Liver (tissue), 9 donors: ENCODE measurements around the gene KRTAP4-5. TPM values are rescaled to one million over a fixed set of nuclear protein-coding genes. Genes with fewer than 3 reads are reported as not detected.

Experiments
- DNase-seq: peaks from one replicate; pipeline ENCODE4 v3.0.0-alpha.2; 2017; ENCODE audit warnings: low spot score
- H3K27ac ChIP-seq, 2 donors: one replicate each; pipeline ENCODE4 v1.7.0; 2013; ENCODE audit warnings: inconsistent platforms in 2 of 2, low read length in 2 of 2, control low read depth in 1 of 2, low read depth in 1 of 2, mild to moderate bottlenecking in 1 of 2
- H3K27me3 ChIP-seq, 4 donors: one replicate each; pipeline versions ENCODE4 v1.6.1 to v1.7.0; 2013; ENCODE audit warnings: low read length in 3 of 4, inconsistent platforms in 1 of 4, mild to moderate bottlenecking in 1 of 4, moderate library complexity in 1 of 4; ENCODE audit not compliant: control insufficient read depth in 4 of 4, insufficient read depth in 4 of 4
- H3K36me3 ChIP-seq, 4 donors: one replicate each; pipeline versions ENCODE4 v1.6.1 to v1.7.0; 2013; ENCODE audit warnings: low read length in 3 of 4, mild to moderate bottlenecking in 3 of 4, low read depth in 1 of 4, moderate library complexity in 1 of 4; ENCODE audit not compliant: control insufficient read depth in 4 of 4, insufficient read depth in 3 of 4
- H3K4me1 ChIP-seq, 4 donors: one replicate each; pipeline versions ENCODE4 v1.6.1 to v1.7.0; 2013; ENCODE audit warnings: low read length in 3 of 4, mild to moderate bottlenecking in 3 of 4, moderate library complexity in 1 of 4; ENCODE audit not compliant: control insufficient read depth in 4 of 4, insufficient read depth in 4 of 4
- H3K4me3 ChIP-seq, 3 donors: one replicate each; pipeline versions ENCODE4 v1.6.1 to v1.7.0; 2013; ENCODE audit warnings: low read length in 3 of 3, control low read depth in 1 of 3, low read depth in 1 of 3, mild to moderate bottlenecking in 1 of 3
- H3K9ac ChIP-seq, 2 donors: one replicate each; pipeline ENCODE4 v1.7.0; 2013; ENCODE audit warnings: low read length in 2 of 2, mild to moderate bottlenecking in 2 of 2, moderate library complexity in 2 of 2, control low read depth in 1 of 2, low read depth in 1 of 2
- H3K9me3 ChIP-seq, 4 donors: one replicate each; pipeline versions ENCODE4 v1.6.1 to v1.7.0; 2013; ENCODE audit warnings: low read length in 3 of 4; ENCODE audit not compliant: control insufficient read depth in 4 of 4
- ATF3 ChIP-seq: IDR thresholded peaks from 2 replicates; pipeline ENCODE4 v1.6.1; 2016; ENCODE audit warnings: antibody characterized with exemption
- CTCF ChIP-seq: fragments of 150-350 bp; IDR thresholded peaks from 2 replicates; pipeline ENCODE4 v1.5.1; 2017; ENCODE audit warnings: improper control_type of control experiment, low read depth, low read length; ENCODE audit not compliant: missing input control
- EGR1 ChIP-seq, 2 donors: IDR thresholded peaks; 2 replicates each; pipeline ENCODE4 v1.6.1; 2016 to 2018; ENCODE audit warnings: antibody characterized with exemption in 2 of 2, low read depth in 2 of 2
- FOXA1 ChIP-seq: IDR thresholded peaks from 2 replicates; pipeline ENCODE4 v1.6.1; 2016; ENCODE audit warnings: antibody characterized with exemption
- FOXA2 ChIP-seq: IDR thresholded peaks from 2 replicates; pipeline ENCODE4 v1.6.1; 2016; ENCODE audit warnings: antibody characterized with exemption
- GABPA ChIP-seq, 2 donors: IDR thresholded peaks in 1 of 2; conservative IDR thresholded peaks in 1 of 2; 2 replicates each; pipeline ENCODE4 v1.6.1; 2016; ENCODE audit warnings: antibody characterized with exemption in 2 of 2, mild to moderate bottlenecking in 1 of 2, moderate library complexity in 1 of 2
- HNF4A ChIP-seq, 2 donors: conservative IDR thresholded peaks; 2 replicates each; pipeline ENCODE4 v1.6.1; 2016; ENCODE audit warnings: antibody characterized with exemption in 2 of 2, mild to moderate bottlenecking in 2 of 2
- HNF4G ChIP-seq: IDR thresholded peaks from 2 replicates; pipeline ENCODE4 v1.6.1; 2016; ENCODE audit warnings: antibody characterized with exemption
- JUND ChIP-seq, 2 donors: IDR thresholded peaks; 2 replicates each; pipeline ENCODE4 v1.6.1; 2016; ENCODE audit warnings: antibody characterized with exemption in 2 of 2
- MAX ChIP-seq: IDR thresholded peaks from 2 replicates; pipeline ENCODE4 v1.6.1; 2016; ENCODE audit warnings: antibody characterized with exemption
- NR2F2 ChIP-seq: IDR thresholded peaks from 2 replicates; pipeline ENCODE4 v1.6.1; 2016; ENCODE audit warnings: antibody characterized with exemption
- RAD21 ChIP-seq, 2 donors: IDR thresholded peaks; 2 replicates each; pipeline ENCODE4 v1.6.1; 2016; ENCODE audit warnings: antibody characterized with exemption in 2 of 2, mild to moderate bottlenecking in 2 of 2
- REST ChIP-seq: IDR thresholded peaks from 2 replicates; pipeline ENCODE4 v1.6.1; 2016; ENCODE audit warnings: antibody characterized with exemption, mild to moderate bottlenecking
- RXRA ChIP-seq, 2 donors: IDR thresholded peaks; 2 replicates each; pipeline ENCODE4 v1.6.1; 2017 to 2018; ENCODE audit warnings: antibody characterized with exemption in 2 of 2, mild to moderate bottlenecking in 1 of 2
- SP1 ChIP-seq: IDR thresholded peaks from 2 replicates; pipeline ENCODE4 v1.6.1; 2018; ENCODE audit warnings: antibody characterized with exemption, mild to moderate bottlenecking
- TAF1 ChIP-seq: conservative IDR thresholded peaks from 2 replicates; pipeline ENCODE4 v1.6.1; 2016; ENCODE audit warnings: antibody characterized with exemption, mild to moderate bottlenecking
- YY1 ChIP-seq: IDR thresholded peaks from 2 replicates; pipeline ENCODE4 v1.6.1; 2016; ENCODE audit warnings: antibody characterized with exemption, mild to moderate bottlenecking
- ZBTB33 ChIP-seq: IDR thresholded peaks from 2 replicates; pipeline ENCODE4 v1.6.1; 2016; ENCODE audit warnings: antibody characterized with exemption
- WGBS: extraction: QIAGEN DNeasy Blood & Tissue Kit; methylation state at CpG from one replicate; pipeline ENCODE4 v1.1.7; 2013; 5-methylcytosine and 5-hydroxymethylcytosine counted together
- polyA plus RNA-seq, 2 donors: library from polyadenylated mRNA; stranded (reverse) in 1 of 2; unstranded in 1 of 2; fragments of 200-250 nt in 1 of 2; fragments of >200 nt in 1 of 2; fragmentation: Nextera tagmentation in 1 of 2; extraction: Ambion mirVana in 1 of 2; gene quantifications; one replicate each; pipeline versions ENCODE4 v1.2.1 to v1.2.3, GENCODE V29; 2013 to 2015
- total RNA-seq, 2 donors: library from RNA; depleted of rRNA; stranded (reverse); fragments of >200 nt; gene quantifications; one replicate each; pipeline ENCODE4 v1.2.3, GENCODE V29; 2014
- donor health status: healthy.
- donor health status: healthy.
- donor health status: healthy.
- donor health status: healthy.
- donor health status: healthy.

The KRTAP4-5 gene
- total and polyA plus RNA-seq, 4 donors, result not detected

GRCh38 chr17:41127371-41127770 lies 22.3 kb downstream of the KRTAP4-5 start:
- TF ChIP-seq HNF4G (no peak), YY1 (no peak), FOXA1 (no peak), GABPA (IDR thresholded peaks at IDR 0.05 in 1 of 2, conservative IDR thresholded peaks at IDR 0.05 in 1 of 2) (no peak), JUND (IDR thresholded peaks at IDR 0.05) (no peak), EGR1 (IDR thresholded peaks at IDR 0.05; ENCODE audit: low read depth in 2 of 2) (no peak), NR2F2 (no peak), RAD21 (IDR thresholded peaks at IDR 0.05) (no peak), REST (no peak), ZBTB33 (no peak), HNF4A (conservative IDR thresholded peaks at IDR 0.05) (no peak), ATF3 (no peak), TAF1 (no peak), FOXA2 (no peak), CTCF (no peak), RXRA (IDR thresholded peaks at IDR 0.05) (no peak), SP1 (no peak), MAX (no peak)
- no peaks in the 10 kb centered on the region for H3K36me3 ChIP-seq
- DNase-seq, result no peak

GRCh38 chr17:41126412-41126811 lies 23.2 kb downstream of the KRTAP4-5 start:
- Histone ChIP-seq H3K4me1 (no peaks in the 10 kb centered on the region), H3K27ac (no peak overlapping the region), H3K4me3 (no peak overlapping the region), H3K9ac (no peak overlapping the region), H3K36me3 (no peaks in the 10 kb centered on the region), H3K9me3 (no peaks in the 10 kb centered on the region), H3K27me3 (no peaks in the 10 kb centered on the region)
- 75% methylated on average over 3 of the region's 3 CpGs for WGBS
- no peak for DNase-seq
- TF ChIP-seq YY1, result no peak
- TF ChIP-seq HNF4A (conservative IDR thresholded peaks at IDR 0.05), result no peak
- TF ChIP-seq REST, result no peak
- TF ChIP-seq RAD21 (IDR thresholded peaks at IDR 0.05), result no peak
- TF ChIP-seq JUND (IDR thresholded peaks at IDR 0.05), result no peak
- no peak for TF ChIP-seq EGR1 (IDR thresholded peaks at IDR 0.05; ENCODE audit: low read depth in 2 of 2)
- TF ChIP-seq CTCF, result no peak
- TF ChIP-seq GABPA (IDR thresholded peaks at IDR 0.05 in 1 of 2, conservative IDR thresholded peaks at IDR 0.05 in 1 of 2), result no peak
- no peak for TF ChIP-seq FOXA1
- TF ChIP-seq SP1, result no peak
- TF ChIP-seq HNF4G, result no peak
- TF ChIP-seq MAX, result no peak

More at GRCh38 chr17:41127371-41127770, 22.3 kb downstream of the KRTAP4-5 start:
- Histone ChIP-seq H3K9me3 (no peaks in the 10 kb centered on the region), H3K9ac (no peak overlapping the region), H3K4me1 (no peaks in the 10 kb centered on the region), H3K27ac (no peak overlapping the region), H3K4me3 (no peak overlapping the region), H3K27me3 (no peaks in the 10 kb centered on the region)
- WGBS, result 57% methylated on average over 1 of the region's 1 CpG
